ENCODE measurements around the gene TSSK6.

The TSSK6 gene

DNA sequence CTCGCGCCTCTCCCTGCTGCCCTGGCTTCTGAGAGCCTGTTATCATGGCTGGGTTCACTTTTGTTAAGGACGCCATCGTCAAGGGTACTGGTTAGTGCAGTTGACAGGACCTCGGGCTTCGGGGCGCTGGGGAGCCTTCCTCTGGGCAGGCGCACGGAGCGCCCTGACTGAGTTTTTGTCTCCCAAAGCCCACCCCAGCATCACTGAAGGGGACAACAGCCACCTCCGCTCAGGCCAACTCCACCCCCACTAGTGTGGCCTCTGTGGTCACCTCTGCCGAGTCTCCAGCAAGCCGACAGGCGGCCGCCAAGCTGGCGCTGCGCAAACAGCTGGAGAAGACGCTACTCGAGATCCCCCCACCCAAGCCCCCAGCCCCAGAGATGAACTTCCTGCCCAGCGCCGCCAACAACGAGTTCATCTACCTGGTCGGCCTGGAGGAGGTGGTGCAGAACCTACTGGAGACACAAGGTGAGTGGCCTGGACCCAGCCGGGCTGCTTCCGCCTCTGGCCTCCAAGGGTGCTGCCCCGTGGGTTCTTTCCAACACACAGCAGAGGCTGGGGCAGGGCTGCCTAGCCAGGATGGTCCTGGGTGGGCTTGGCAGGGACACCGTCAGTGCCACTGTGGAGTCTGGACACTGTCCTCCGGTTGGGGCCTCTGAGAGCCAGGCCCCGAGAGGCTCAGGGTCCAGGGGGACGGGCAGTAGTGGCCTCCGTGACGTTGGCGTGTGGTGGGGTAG is 16.9 kb downstream of the TSSK6 start:
- no peak overlapping the region for H3K4me3 ChIP-seq (ENCODE audit: low read length)
- TF ChIP-seq, protein P1, sequence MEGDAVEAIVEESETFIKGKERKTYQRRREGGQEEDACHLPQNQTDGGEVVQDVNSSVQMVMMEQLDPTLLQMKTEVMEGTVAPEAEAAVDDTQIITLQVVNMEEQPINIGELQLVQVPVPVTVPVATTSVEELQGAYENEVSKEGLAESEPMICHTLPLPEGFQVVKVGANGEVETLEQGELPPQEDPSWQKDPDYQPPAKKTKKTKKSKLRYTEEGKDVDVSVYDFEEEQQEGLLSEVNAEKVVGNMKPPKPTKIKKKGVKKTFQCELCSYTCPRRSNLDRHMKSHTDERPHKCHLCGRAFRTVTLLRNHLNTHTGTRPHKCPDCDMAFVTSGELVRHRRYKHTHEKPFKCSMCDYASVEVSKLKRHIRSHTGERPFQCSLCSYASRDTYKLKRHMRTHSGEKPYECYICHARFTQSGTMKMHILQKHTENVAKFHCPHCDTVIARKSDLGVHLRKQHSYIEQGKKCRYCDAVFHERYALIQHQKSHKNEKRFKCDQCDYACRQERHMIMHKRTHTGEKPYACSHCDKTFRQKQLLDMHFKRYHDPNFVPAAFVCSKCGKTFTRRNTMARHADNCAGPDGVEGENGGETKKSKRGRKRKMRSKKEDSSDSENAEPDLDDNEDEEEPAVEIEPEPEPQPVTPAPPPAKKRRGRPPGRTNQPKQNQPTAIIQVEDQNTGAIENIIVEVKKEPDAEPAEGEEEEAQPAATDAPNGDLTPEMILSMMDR (conservative IDR thresholded peaks at IDR 0.05; ENCODE audit: low read depth, low read length) = no peak
- no peak for DNase-seq (ENCODE audit: low read depth)

DNA sequence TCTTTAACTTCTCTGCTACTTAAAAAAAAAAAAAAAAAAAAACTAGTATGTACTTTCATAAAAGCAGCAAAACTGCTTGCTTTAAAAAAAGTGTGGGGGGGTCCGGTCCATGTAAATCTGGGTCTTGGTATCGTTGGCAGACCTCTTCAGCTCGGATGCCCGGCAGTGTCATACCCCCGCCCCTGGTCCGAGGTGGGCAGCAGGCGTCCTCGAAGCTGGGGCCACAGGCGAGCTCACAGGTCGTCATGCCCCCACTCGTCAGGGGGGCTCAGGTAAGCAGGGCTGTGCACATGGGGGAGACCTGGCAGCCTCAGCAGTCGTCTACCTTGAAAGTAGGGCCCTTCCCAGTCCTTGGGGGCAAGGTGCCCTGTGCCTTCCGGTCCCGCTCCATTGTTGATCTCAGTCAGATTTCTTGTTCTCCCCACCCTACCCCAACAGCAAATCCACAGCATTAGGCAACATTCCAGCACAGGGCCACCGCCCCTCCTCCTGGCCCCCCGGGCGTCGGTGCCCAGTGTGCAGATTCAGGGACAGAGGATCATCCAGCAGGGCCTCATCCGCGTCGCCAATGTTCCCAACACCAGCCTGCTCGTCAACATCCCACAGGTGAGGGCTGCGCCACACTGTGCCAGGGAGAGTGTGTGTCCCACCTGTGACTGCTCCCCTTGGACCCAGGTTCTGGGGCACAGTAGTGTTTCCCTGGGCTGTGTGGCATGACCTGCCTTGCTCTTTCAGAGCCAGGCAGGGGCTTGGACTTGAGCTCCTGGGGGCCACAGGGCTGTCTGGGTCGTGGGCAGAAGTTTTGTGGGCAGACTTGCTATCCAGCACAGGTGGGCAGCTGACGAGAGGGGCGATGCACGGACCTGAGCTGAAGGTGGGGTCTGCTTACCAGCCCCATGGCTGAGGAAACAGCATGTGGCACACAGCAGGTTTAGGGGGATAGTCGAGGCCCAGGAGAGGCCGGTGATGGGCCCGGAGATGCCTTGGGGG is 19.4 kb downstream of the TSSK6 start:
- no peak overlapping the region for H3K4me3 ChIP-seq (ENCODE audit: low read length)
- DNase-seq (ENCODE audit: low read depth) = no peak
- TF ChIP-seq, protein P1 (conservative IDR thresholded peaks at IDR 0.05; ENCODE audit: low read depth, low read length) = no peak

DNA sequence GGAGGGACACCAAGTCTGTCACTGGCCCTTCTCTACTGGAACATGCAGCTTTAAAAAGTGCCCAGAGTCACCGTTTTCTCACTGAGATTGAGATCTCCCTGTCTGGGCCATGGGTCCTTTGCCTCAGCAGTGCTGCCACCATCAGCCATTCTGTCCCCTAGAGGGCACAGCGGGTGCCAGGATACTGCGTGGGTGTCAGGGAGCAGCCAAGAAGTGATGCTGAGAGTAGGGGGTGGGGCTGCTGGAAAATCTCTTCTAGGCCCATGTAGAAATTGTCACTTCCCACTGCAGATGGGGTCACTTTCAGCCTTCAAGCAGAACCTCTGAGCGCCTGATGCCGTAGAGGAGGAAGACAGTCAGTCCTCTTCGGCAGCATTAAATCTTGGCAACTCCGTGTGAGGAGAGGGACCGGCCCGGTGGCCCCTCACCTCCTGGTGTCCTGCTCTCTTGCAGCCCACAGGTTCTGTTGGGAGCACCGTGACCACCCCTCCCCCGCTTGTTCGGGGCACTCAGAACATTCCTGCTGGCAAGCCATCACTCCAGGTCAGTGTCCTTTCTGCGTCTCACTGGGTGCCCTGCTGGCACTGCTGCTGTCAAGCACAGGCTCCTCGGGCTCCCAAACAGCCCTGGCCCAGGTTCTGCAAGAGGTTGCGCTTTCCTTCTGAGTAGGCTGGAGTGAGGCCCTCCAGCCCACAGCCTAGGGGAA is 21.4 kb downstream of the TSSK6 start:
- TF ChIP-seq, protein P1 (conservative IDR thresholded peaks at IDR 0.05; ENCODE audit: low read depth, low read length) = no peak
- H3K4me3 ChIP-seq (ENCODE audit: low read length) = no peak overlapping the region
- no peak for DNase-seq (ENCODE audit: low read depth)

DNA sequence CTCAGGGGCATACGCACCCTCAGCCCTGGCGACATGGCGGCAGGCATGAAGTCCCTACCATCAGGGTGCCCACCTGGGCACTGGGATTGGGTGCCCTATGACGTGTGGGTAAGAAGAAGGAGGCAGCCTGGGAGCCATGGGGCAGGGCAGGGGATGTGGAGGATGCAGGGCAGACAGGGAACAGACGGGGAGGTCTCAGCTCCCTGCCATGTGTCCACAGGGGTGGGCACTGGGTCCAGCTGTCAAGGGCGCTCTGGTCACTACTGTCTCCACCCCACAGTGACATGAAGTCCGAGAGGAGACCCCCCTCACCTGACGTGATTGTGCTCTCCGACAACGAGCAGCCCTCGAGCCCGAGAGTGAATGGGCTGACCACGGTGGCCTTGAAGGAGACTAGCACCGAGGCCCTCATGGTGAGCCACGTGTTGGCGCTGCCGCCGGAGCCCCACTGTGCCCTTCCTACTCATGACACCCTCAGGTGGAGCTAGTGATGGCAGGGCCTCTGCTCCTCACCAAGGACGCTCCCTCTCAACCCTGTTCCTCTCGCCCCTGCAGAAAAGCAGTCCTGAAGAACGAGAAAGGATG is 23.2 kb downstream of the TSSK6 start:
- no peak for DNase-seq (ENCODE audit: low read depth)
- TF ChIP-seq, protein P1 (conservative IDR thresholded peaks at IDR 0.05; ENCODE audit: low read depth, low read length) = no peak
- no peak overlapping the region for H3K4me3 ChIP-seq (ENCODE audit: low read length)

DNA sequence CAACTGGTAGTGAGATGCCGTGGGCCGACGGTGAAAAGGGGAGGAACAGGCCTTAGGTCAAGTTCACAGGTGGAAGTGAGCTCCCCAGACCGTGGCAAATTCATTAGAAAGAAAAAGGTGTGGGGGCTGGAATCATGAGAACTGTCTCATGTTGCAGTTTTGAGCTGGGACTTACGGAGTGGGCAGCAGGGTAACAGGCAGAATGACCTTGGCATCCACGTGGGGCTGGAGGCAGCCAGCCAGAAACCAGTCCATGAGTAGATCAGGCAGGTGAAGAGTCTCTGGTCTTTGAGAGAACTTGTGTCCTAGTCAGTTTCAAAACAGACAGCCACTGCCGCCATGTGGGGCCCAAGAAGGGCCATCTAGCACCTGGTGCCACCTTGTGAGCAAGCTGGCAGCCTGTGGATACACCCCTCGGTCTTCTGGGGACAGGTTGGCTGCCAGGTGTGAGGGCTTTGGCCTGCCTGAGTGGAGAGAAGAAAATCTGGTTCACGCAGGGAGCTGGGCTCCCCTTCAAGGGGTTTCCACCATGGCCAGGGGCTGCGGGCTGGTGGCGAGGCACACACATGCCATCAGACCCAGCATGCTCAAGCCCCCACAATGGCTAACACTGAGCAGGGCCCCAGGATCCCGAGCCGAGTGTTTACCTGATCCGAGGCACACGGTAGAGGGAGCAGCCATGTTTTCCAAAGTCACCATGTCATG is 23.9 kb downstream of the TSSK6 start:
- no peak for DNase-seq (ENCODE audit: low read depth)
- TF ChIP-seq, protein P1 (conservative IDR thresholded peaks at IDR 0.05; ENCODE audit: low read depth, low read length) = no peak
- no peak overlapping the region for H3K4me3 ChIP-seq (ENCODE audit: low read length)

Measured in retinal pigment epithelial cell (primary cell).